HG03066 (cell line): ENCODE data around the gene KASH5.
A peak's percentile ranks its signal among the peaks of the same experiment; 100 is the strongest.

ENCODE experiments used
- ATAC-seq: cut with Tn5 transposase; IDR thresholded peaks from one replicate; pipeline ENCODE4 v1.9.1; 2021; ENCODE audit warnings: low read depth; ENCODE audit not compliant: unreplicated experiment

The KASH5 gene, protein sequence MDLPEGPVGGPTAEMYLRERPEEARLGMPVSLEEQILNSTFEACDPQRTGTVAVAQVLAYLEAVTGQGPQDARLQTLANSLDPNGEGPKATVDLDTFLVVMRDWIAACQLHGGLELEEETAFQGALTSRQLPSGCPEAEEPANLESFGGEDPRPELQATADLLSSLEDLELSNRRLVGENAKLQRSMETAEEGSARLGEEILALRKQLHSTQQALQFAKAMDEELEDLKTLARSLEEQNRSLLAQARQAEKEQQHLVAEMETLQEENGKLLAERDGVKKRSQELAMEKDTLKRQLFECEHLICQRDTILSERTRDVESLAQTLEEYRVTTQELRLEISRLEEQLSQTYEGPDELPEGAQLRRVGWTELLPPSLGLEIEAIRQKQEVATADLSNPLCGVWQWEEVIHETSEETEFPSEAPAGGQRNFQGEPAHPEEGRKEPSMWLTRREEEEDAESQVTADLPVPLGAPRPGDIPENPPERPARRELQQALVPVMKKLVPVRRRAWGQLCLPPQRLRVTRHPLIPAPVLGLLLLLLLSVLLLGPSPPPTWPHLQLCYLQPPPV

DNA sequence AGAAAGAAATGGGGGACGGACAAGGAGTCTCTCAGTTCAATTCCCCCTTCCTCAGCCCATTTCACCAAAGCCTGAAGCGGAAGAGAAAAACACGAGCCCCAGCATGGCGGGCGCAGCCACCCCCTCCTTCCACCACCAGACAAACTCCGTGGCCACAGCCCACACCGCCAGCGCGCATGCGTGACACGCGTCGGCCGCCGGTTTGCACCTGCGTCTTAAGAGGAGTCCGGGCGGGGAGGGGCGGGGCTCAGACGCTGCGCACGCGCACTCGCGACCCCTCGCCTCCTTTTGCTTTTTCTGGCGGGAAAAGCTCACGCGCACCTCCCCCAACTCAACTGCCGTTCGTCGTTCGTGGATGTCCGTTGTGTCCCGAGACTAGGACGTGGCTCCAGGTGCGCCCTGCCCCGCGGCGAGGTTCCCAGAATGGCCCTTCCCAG is at the start of gene KASH5:
Gene KASH5 (plus strand): TSS at position 314 of the 437 bp plus-strand sequence. CDS start 2,635 bp downstream, outside the sequence.
- no peak for ATAC-seq

DNA sequence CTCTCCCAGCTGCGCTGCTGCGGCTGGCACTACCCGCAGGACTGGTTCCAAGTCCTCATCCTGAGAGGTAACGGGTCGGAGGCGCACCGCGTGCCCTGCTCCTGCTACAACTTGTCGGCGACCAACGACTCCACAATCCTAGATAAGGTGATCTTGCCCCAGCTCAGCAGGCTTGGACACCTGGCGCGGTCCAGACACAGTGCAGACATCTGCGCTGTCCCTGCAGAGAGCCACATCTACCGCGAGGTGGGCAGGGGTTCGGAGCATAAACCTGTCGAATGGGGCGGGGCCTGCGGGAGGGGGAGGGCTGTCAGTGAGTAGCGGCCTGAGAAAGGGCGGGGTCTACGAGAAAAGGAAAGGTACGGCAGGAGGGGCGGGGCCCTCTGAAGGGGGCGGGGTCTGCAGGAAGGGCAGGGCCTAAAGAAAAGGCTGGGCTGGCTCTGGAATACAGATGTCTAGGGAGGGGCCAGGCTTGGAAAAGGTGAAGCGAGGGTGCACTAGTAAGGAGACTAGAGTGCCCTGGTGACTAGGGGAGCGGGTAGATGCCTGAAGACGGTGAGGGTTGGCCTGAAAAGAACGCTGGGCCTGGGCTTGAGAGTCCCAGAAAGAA is 49.3 kb upstream of the KASH5 start:
- no peak for ATAC-seq

DNA sequence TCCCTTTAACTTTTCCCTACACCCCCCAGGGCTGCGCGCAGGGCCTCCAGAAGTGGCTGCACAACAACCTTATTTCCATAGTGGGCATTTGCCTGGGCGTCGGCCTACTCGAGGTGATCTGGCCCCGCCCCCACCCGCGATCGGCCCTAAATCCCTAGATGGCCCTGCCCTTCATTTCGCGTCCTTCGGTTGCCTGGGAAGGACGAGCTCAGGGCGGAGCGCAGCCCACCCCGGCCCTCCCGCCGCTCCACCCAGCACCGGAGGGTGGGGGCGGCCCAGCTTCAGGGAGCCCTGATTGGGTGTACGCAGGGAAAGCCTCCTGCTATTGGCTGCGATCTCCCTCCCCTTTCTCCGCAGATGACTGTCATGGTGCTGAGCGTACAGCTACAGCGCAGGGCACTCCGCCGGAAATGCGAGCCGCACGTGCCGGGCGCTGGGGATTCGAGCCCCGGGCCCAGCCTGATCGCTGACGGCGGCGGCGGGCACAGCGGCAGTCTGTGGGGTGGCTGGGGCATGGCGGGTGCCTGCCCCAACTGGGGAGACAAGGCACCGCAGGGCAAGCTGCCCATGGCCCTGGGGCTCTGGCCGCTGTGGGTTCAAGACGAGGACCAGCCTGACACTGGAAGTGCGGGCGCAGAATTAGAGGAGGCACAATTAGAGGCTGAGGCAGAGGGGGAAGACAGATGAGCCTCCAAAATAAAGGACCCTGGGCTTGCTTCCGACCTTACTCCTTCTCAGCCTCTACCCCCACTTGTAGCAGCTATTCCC is 48.6 kb upstream of the KASH5 start:
- ATAC-seq = no peak

DNA sequence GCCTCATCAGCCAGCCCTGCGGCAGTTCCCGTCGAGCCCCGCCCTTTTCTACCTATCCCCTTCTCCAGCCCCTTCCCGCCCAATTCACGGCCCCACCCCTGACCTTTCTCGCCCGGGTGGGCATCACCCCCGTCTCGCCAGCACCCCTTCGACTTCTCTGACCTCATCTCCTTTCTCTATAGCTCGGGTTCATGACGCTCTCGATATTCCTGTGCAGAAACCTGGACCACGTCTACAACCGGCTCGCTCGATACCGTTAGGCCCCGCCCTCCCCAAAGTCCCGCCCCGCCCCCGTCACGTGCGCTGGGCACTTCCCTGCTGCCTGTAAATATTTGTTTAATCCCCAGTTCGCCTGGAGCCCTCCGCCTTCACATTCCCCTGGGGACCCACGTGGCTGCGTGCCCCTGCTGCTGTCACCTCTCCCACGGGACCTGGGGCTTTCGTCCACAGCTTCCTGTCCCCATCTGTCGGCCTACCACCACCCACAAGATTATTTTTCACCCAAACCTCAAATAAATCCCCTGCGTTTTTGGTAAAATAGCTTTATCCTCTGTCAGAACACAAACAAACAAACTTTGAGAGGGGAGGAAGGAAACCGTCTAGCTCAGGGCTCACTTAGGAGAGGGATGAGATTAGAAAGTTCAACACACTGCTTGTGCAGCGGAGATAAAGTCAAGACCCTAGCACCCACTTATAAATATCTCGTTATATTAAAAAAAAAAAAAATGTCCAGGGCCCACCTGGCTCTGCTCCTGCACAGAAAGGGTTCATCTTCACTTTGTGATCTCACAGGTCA is 47.8 kb upstream of the KASH5 start:
- ATAC-seq = peak; percentile 65

DNA sequence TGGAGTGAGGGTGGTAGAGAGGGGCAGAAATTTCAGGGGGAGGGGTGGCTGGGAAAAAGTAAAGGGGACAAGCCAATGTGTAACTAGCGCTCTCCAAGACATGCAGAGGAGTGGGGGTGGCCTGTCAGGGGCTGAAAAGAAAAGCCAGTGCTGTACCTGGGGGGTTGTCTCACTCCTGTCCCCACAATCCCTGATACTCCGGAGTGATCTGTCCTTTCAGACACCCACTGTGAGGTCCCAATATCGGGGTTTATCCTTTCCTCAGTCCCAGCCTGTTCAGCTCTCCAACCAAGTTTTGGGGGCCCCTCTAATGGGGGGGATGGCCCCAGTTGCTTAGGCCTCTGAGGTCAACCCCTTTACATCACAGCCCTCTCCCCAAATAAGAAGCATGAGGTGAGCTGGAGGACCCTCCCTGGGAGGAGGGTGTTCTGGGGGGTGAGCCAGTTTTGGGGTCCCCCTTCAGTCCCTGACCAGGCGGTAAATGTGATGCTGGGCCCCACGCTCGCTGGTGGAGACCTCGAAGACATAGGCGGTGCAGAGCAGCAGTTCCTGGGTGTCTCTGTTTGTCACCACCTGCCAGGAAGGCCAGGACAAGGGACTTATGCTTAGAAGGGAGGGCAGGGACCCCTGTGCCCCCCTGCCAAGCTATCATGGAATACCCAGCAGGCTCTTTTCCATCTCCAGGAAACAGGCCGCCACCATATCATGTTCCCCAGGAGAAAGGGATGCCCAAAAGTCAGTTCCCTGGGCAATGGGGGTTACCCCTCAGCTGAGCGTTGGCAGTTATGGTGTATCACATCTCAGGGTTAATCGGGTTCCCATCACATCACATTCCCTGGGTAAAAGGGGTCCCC is 47.0 kb upstream of the KASH5 start:
- ATAC-seq = no peak

DNA sequence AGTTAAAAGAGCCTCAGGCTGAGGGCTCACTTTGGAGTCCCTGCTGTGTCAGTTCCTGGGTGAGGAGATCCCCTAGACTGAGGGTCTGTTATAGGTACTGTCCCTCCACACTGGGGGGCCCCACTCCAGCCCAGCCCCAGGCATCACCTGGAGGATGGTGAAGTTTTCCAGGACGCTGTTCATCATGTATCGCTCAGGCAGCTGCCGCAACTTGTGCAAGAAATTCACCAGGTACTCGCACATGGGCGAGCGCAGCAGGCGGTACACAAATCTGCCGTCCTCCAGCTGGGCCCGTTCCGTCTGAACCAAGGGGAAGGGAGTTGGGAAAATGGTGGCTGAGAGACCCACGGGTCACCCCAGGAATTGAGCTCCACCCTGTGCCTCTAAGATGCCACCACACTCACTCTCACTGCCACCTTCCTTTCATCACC is 45.7 kb upstream of the KASH5 start:
- ATAC-seq = no peak

DNA sequence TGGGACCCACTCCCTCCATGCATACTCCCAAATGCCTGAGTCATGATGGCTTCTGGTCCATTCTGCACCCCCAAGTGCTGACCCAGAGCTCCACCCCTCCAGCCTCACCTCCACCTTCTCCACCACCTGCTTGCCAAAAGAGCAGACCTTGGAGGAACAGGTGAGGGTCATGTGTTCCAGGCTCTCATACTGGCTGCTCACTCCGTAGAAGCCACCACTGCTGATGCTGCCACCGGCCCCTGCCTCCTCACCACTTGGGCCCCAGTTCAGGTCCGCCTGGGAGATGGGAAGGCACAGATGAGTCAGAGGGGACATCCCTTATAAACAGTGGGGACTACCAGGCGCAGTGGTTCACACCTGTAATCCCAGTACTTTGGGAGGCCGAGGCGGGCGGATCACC is 44.9 kb upstream of the KASH5 start:
- ATAC-seq = no peak

DNA sequence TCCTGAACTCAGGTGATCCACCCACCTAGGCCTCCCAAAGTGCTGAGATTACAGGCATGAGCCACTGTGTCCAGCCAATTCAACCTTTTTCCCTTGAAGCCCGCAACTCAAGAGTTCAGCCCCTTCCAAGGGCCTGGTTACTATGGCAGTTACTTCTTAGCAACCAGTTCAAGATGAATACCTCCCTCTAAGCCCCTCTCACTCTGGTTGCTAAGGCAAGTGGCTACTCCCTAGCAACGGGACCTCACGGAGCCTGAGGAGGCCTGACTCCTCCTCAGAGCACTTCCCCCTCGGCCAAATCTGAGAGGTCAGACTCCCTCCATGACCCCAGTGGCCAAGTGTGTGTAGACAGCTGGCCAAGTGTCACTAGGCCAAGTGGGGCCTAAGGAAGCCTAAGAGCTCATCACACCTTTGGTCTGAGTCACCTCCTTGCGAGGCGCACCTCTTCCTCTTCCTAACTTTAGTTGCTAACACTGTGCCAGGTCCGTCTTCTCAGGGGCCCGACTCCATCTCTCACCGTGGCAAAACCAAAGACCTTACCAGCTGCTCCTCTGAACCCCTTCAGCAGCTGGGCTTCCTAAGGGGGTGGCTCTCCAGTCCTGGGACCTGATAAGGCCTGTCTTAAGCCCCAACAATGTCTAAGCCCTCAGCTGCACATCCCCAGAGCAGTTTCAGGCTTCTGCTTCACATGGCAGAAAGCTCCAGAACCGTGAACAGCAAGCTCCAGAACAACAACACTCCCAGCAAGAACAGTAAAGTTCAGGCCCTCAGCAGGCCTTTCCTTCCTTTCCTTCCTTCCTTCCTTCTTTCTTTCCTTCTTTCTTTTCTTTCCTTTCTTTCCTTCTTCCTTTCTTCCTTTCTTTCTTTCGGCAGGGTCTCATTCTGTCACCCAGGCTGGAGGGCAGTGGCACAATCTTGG is 43.3 kb upstream of the KASH5 start:
- no peak for ATAC-seq

DNA sequence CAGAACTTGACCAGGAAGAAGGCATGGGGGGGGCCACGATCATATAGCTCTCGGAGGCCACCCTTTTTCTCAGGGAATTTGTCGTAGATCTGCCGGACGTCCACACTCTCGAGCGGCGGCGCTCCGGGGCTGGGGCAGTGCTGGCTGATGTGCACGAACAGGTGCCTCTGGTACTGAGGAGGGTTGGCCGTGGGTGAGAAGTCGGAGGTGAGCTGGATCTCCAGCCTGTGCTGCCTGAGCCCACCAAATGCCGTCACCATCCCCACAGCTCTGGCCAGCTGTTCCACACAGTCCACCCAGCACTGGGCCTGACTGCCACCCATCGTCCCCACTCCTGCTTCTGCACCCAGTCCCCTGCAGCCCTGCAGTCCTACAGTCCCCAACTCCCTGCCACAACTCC is 40.9 kb upstream of the KASH5 start:
- no peak for ATAC-seq

DNA sequence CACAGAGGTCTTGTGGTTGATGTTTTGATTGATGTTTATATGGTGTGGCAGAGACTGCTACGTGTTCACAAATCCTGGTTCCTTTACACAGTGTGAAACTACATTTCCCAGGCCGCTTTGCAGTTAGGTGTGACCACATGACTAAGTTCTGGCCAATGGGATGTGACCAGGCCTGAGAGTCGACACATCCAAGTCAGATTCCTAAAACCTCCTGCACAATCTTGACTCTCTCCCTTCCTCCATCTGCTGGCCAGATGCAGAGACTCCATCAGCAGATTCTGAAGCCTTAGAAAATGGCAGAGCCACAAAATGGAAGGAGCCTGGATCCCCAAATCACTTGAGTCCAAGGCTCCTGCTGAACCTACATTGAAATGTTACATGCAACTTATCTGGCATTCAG is 40.2 kb upstream of the KASH5 start:
- no peak for ATAC-seq

DNA sequence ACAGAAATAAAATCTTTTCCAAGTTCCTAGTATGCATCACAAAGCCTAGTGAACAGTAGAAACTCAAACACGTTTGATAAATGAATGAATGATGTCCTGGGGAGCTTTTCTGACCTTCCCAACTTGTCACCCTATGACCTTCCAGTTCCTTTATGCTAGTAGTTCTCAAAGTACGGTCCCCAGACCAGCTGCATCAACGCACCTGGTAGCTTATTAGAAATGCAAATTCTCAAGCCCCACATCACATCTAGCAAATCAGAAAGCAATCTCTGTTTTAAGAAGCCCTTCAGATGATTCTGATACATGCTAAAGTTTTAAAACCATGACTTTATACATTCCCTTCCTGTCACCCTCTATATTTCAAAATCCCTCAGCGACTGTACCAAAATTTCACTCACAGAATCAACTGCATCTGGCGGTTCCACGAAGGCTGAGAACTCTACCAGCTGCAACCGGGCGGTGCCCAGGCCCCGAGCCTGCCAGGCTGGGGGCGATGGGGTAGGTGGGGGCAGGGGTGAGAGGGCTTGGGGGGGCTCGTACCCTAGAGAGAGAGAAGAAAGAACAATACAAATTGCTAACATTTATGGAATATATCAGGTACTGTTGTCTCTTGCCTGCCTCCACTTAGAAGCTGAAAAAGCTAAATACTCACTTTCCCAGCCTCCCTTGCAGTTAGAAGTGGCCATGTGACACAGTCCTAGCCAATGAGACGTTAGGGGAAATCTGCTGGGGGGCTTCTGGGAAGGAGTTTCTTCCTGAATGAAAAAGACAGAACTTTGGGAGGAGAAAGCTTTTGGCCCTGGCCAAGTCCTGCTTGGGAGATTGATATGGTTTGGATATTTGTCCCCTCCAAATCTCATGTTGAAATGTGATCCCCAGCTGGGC is 39.5 kb upstream of the KASH5 start:
- ATAC-seq = no peak

DNA sequence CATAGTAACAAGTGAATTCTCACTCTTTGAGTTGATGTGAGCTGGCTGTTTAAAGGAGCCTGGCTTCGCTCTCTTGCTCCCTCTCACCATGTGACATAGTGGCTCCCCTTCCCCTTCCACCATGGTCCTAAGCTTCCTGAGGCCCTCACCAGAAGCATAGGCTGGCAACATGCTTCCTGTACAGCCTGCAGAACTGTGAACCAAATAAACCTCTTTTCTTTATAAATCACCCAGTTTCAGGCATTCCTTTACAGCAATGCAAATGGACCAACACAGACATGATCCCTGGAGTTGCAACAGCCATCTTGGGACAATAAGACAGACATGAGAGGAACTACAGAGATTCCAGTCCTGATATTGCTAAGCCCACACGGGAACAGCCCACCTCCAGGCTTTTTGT is 38.5 kb upstream of the KASH5 start:
- no peak for ATAC-seq

DNA sequence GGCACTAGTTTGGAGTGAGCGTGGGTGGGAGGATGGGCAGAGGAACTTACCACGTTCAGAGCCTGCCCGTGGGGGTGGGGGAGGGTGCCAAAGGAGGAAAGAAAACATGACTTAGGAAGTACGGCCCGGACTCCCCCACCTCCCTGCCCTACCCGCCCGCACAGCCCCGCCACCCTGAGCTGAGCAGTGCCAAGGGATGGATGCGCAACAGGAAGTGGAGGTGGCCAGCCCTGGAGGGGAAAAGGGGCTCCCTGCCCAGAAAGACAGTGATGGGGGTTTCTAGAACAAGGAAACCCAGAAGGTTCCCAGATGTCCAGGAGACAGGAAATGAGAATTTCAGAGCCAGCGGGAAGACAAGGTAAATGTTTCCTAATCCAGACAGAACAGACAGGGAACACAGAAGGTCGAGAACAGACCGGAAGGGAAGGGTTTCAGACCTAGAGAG is 32.1 kb upstream of the KASH5 start:
- ATAC-seq = no peak

DNA sequence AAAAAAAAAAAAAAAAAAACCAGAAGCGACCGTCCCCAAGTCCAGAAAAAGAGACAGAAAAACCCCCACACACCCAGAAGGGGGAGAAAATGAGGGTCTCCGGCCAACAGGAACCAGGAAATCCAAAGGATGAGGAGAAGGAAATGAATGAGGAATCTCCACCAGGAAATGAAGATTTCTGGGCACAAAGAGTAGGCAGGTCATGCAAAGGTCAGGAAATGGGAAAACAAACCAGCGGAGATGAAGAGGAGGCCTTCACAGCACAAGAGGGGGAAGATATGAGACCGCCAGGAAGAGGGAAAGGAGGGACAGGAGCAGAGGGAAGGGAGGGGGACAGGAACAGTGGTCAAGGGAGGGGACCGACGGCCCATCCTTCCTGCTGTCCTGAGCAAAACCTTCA is 31.7 kb upstream of the KASH5 start:
- ATAC-seq = no peak

DNA sequence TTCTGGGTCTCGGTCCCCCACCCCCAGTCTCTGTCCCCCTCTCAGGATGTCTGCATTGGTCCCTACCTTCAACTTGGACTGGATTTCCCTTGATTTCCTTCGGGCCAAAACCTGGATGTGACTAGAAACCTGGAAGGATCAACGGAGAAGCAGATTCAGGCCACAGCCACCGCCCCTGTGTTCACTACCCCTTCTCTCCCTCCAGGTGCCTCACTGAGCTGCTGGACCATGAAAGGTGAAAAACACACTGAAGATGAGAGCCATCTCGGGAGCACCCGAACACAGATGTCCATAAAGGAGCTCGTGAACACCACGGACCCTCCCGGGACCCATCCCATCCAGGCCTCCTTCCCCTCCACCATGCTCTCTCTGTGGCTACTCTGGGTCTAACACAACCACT is 30.9 kb upstream of the KASH5 start:
- no peak for ATAC-seq

DNA sequence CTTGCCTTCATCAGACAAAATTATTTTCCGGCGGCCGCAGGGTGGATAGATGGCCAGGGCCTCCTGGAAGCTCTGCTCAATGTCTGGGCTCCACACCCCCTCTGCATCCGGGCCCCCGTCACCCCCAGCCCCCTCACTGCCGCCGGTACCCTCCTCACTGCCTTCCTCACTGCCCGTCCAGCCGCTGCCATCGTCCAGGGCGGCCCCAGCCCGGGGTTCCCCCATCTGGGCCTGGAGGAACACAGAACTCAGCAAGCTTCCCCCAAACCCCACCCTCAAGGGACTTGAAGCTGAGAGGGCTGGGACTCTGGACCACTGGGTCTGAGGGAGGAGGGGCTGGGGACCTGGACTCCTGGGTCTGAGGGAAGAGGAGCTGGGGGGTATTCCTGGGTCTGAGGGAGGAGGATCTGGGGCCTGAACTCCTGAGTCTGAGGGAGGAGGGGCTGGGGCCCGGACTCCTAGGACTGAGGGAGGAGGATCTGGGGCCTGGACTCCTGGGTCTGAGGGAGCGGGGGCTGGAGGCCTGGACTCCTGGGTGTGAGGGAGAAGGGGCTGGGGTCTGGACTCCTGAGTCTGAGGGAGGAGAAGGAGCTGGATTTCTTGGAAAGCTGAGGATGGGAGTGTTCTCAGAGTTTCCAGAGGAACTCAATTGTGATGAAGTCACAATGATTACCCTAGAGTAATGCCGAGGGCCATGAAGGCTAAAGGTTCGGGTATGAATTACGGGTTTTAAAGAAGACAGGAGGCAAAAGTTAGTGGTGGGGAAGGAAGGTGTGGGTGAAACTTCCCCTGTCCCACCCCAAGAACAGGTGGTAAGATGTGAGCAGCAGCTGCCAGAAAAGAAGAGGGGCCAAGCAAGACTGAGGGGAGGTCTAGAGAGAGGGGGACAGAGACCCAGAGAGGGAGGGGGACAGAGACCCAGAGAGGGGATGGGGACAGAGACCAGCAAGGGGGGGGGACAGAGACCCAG is 27.9 kb upstream of the KASH5 start:
- ATAC-seq = no peak
